ENCODE data around the gene ADK.
A peak's percentile ranks its signal among the peaks of the same experiment; 100 is the strongest.
"Not testable (repeated sequence)": the region's sequence is repeated elsewhere in the genome, so short reads cannot be mapped to it uniquely, and the experiment has no call there.

Gene ADK

GRCh38 chr10:74188617-74189016, 37.6 kb downstream of the ADK start:
- DNase-seq, result not testable (repeated sequence)

- no peak for DNase-seq
These were observed 39.0 kb downstream of the ADK start for GRCh38 chr10:74189999-74190421.

- no peak for DNase-seq
These were observed 39.5 kb downstream of the ADK start for GRCh38 chr10:74190494-74190893.

GRCh38 chr10:74194545-74194944, 43.5 kb downstream of the ADK start:
- no peak for DNase-seq

GRCh38 chr10:74194999-74195398, 44.0 kb downstream of the ADK start:
- DNase-seq, result no peak

- no peak for DNase-seq
These were observed 48.3 kb downstream of the ADK start for GRCh38 chr10:74199315-74199714.

- DNase-seq, result no peak
These were observed 51.3 kb downstream of the ADK start for GRCh38 chr10:74202356-74202755.

GRCh38 chr10:74206746-74207145, 55.7 kb downstream of the ADK start:
- no peak for DNase-seq

GRCh38 chr10:74207691-74208480, 56.9 kb downstream of the ADK start:
- peak; percentile 48 for DNase-seq

- DNase-seq, result no peak
These were observed 58.0 kb downstream of the ADK start for GRCh38 chr10:74208997-74209396.

- DNase-seq, result no peak
These were observed 62.0 kb downstream of the ADK start for GRCh38 chr10:74213019-74213418.

- peak; percentile 5 for DNase-seq
These were observed 62.6 kb downstream of the ADK start for GRCh38 chr10:74213571-74214162.

- not testable (repeated sequence) for DNase-seq
These were observed 66.1 kb downstream of the ADK start for GRCh38 chr10:74217110-74217509.

GRCh38 chr10:74222467-74222866, 71.4 kb downstream of the ADK start:
- DNase-seq, result not testable (repeated sequence)

GRCh38 chr10:74223755-74224529, 72.9 kb downstream of the ADK start:
- no peak for DNase-seq

- no peak for DNase-seq
These were observed 76.8 kb downstream of the ADK start for GRCh38 chr10:74227697-74228424.

GRCh38 chr10:74231375-74231774, 80.4 kb downstream of the ADK start:
- no peak for DNase-seq

- DNase-seq, result no peak
These were observed 82.3 kb downstream of the ADK start for GRCh38 chr10:74233281-74233680.

GRCh38 chr10:74234569-74234968, 83.5 kb downstream of the ADK start:
- DNase-seq, result no peak

GRCh38 chr10:74238031-74238431, 87.0 kb downstream of the ADK start:
- DNase-seq, result no peak

GRCh38 chr10:74238516-74238915, 87.5 kb downstream of the ADK start:
- DNase-seq, result no peak

- no peak for DNase-seq
These were observed 92.0 kb downstream of the ADK start for GRCh38 chr10:74243067-74243466.

- DNase-seq, result no peak
These were observed 93.2 kb downstream of the ADK start for GRCh38 chr10:74244097-74244685.

Measured in NCI-H748 treated with DMSO at 0.1 percent for 48 hours (cell line).